ENCODE data around the gene POLA1.

Gene POLA1

GRCh38 chrX:24870143-24870542 lies 176.4 kb downstream of the POLA1 start:
- H3K4me3 ChIP-seq (ENCODE audit: low read length in 2 of 2) = no peak overlapping the region
- H3K9ac ChIP-seq (ENCODE audit: low read depth in 1 of 2, low read length in 2 of 2) = no peak overlapping the region
- H3K27me3 ChIP-seq (ENCODE audit: control insufficient read depth in 2 of 2, insufficient read depth in 2 of 2, low read length in 2 of 2) = no peaks in the 10 kb centered on the region
- no peaks in the 10 kb centered on the region for H3K36me3 ChIP-seq (ENCODE audit: control insufficient read depth in 2 of 2, insufficient read depth in 2 of 2, low read length in 2 of 2)
- no peaks in the 10 kb centered on the region for H3K4me1 ChIP-seq (ENCODE audit: control insufficient read depth in 2 of 2, insufficient read depth in 2 of 2, low read length in 2 of 2)
- no peak overlapping the region for H3K27ac ChIP-seq (ENCODE audit: low read depth in 2 of 2, low read length in 2 of 2)
- H3K9me3 ChIP-seq (ENCODE audit: control insufficient read depth in 2 of 2, low read length in 2 of 2) = no peaks in the 10 kb centered on the region

- Histone ChIP-seq H3K27ac (ENCODE audit: low read depth in 2 of 2, low read length in 2 of 2) (no peak overlapping the region), H3K9me3 (ENCODE audit: control insufficient read depth in 2 of 2, low read length in 2 of 2) (no peaks in the 10 kb centered on the region), H3K27me3 (ENCODE audit: control insufficient read depth in 2 of 2, insufficient read depth in 2 of 2, low read length in 2 of 2) (no peaks in the 10 kb centered on the region), H3K9ac (ENCODE audit: low read depth in 1 of 2, low read length in 2 of 2) (no peak overlapping the region), H3K36me3 (ENCODE audit: control insufficient read depth in 2 of 2, insufficient read depth in 2 of 2, low read length in 2 of 2) (no peaks in the 10 kb centered on the region), H3K4me1 (ENCODE audit: control insufficient read depth in 2 of 2, insufficient read depth in 2 of 2, low read length in 2 of 2) (no peaks in the 10 kb centered on the region), H3K4me3 (ENCODE audit: low read length in 2 of 2) (no peak overlapping the region)
Measured at GRCh38 chrX:24874604-24875247, 181.0 kb downstream of the POLA1 start.

- Histone ChIP-seq H3K4me1 (ENCODE audit: control insufficient read depth in 2 of 2, insufficient read depth in 2 of 2, low read length in 2 of 2) (no peaks in the 10 kb centered on the region), H3K27ac (ENCODE audit: low read depth in 2 of 2, low read length in 2 of 2) (no peak overlapping the region), H3K4me3 (ENCODE audit: low read length in 2 of 2) (no peak overlapping the region), H3K27me3 (ENCODE audit: control insufficient read depth in 2 of 2, insufficient read depth in 2 of 2, low read length in 2 of 2) (no peaks in the 10 kb centered on the region), H3K9ac (ENCODE audit: low read depth in 1 of 2, low read length in 2 of 2) (no peak overlapping the region), H3K9me3 (ENCODE audit: control insufficient read depth in 2 of 2, low read length in 2 of 2) (no peaks in the 10 kb centered on the region), H3K36me3 (ENCODE audit: control insufficient read depth in 2 of 2, insufficient read depth in 2 of 2, low read length in 2 of 2) (no peaks in the 10 kb centered on the region)
Measured at GRCh38 chrX:24876530-24877287, 183.0 kb downstream of the POLA1 start.

- Histone ChIP-seq H3K4me1 (ENCODE audit: control insufficient read depth in 2 of 2, insufficient read depth in 2 of 2, low read length in 2 of 2) (no peaks in the 10 kb centered on the region), H3K4me3 (ENCODE audit: low read length in 2 of 2) (no peak overlapping the region), H3K9ac (ENCODE audit: low read depth in 1 of 2, low read length in 2 of 2) (no peak overlapping the region), H3K36me3 (ENCODE audit: control insufficient read depth in 2 of 2, insufficient read depth in 2 of 2, low read length in 2 of 2) (no peaks in the 10 kb centered on the region), H3K9me3 (ENCODE audit: control insufficient read depth in 2 of 2, low read length in 2 of 2) (no peaks in the 10 kb centered on the region), H3K27ac (ENCODE audit: low read depth in 2 of 2, low read length in 2 of 2) (no peak overlapping the region), H3K27me3 (ENCODE audit: control insufficient read depth in 2 of 2, insufficient read depth in 2 of 2, low read length in 2 of 2) (no peaks in the 10 kb centered on the region)
Measured at GRCh38 chrX:24877288-24877664, 183.6 kb downstream of the POLA1 start.

GRCh38 chrX:24877854-24878650 lies 184.3 kb downstream of the POLA1 start:
- Histone ChIP-seq H3K27ac (ENCODE audit: low read depth in 2 of 2, low read length in 2 of 2) (no peak overlapping the region), H3K4me3 (ENCODE audit: low read length in 2 of 2) (no peak overlapping the region), H3K4me1 (ENCODE audit: control insufficient read depth in 2 of 2, insufficient read depth in 2 of 2, low read length in 2 of 2) (no peaks in the 10 kb centered on the region), H3K27me3 (ENCODE audit: control insufficient read depth in 2 of 2, insufficient read depth in 2 of 2, low read length in 2 of 2) (no peaks in the 10 kb centered on the region), H3K9ac (ENCODE audit: low read depth in 1 of 2, low read length in 2 of 2) (no peak overlapping the region), H3K36me3 (ENCODE audit: control insufficient read depth in 2 of 2, insufficient read depth in 2 of 2, low read length in 2 of 2) (no peaks in the 10 kb centered on the region), H3K9me3 (ENCODE audit: control insufficient read depth in 2 of 2, low read length in 2 of 2) (no peaks in the 10 kb centered on the region)

- H3K4me1 ChIP-seq (ENCODE audit: control insufficient read depth in 2 of 2, insufficient read depth in 2 of 2, low read length in 2 of 2) = no peaks in the 10 kb centered on the region
Measured at GRCh38 chrX:24879679-24880078, 186.0 kb downstream of the POLA1 start.

GRCh38 chrX:24886916-24887315 lies 193.2 kb downstream of the POLA1 start:
- no peak overlapping the region for H3K9ac ChIP-seq (ENCODE audit: low read depth in 1 of 2, low read length in 2 of 2)
- H3K36me3 ChIP-seq (ENCODE audit: control insufficient read depth in 2 of 2, insufficient read depth in 2 of 2, low read length in 2 of 2) = no peaks in the 10 kb centered on the region
- H3K27me3 ChIP-seq (ENCODE audit: control insufficient read depth in 2 of 2, insufficient read depth in 2 of 2, low read length in 2 of 2) = no peaks in the 10 kb centered on the region
- H3K4me1 ChIP-seq (ENCODE audit: control insufficient read depth in 2 of 2, insufficient read depth in 2 of 2, low read length in 2 of 2) = no peaks in the 10 kb centered on the region
- no peak overlapping the region for H3K27ac ChIP-seq (ENCODE audit: low read depth in 2 of 2, low read length in 2 of 2)
- no peaks in the 10 kb centered on the region for H3K9me3 ChIP-seq (ENCODE audit: control insufficient read depth in 2 of 2, low read length in 2 of 2)
- H3K4me3 ChIP-seq (ENCODE audit: low read length in 2 of 2) = no peak overlapping the region

More at GRCh38 chrX:24879679-24880078, 186.0 kb downstream of the POLA1 start:
- H3K4me3 ChIP-seq (ENCODE audit: low read length in 2 of 2) = no peak overlapping the region
- no peak overlapping the region for H3K27ac ChIP-seq (ENCODE audit: low read depth in 2 of 2, low read length in 2 of 2)
- no peaks in the 10 kb centered on the region for H3K36me3 ChIP-seq (ENCODE audit: control insufficient read depth in 2 of 2, insufficient read depth in 2 of 2, low read length in 2 of 2)
- no peaks in the 10 kb centered on the region for H3K9me3 ChIP-seq (ENCODE audit: control insufficient read depth in 2 of 2, low read length in 2 of 2)
- H3K27me3 ChIP-seq (ENCODE audit: control insufficient read depth in 2 of 2, insufficient read depth in 2 of 2, low read length in 2 of 2) = no peaks in the 10 kb centered on the region
- no peak overlapping the region for H3K9ac ChIP-seq (ENCODE audit: low read depth in 1 of 2, low read length in 2 of 2)

- no peaks in the 10 kb centered on the region for H3K9me3 ChIP-seq (ENCODE audit: control insufficient read depth in 2 of 2, low read length in 2 of 2)
- H3K27me3 ChIP-seq (ENCODE audit: control insufficient read depth in 2 of 2, insufficient read depth in 2 of 2, low read length in 2 of 2) = no peaks in the 10 kb centered on the region
- no peak overlapping the region for H3K9ac ChIP-seq (ENCODE audit: low read depth in 1 of 2, low read length in 2 of 2)
- H3K36me3 ChIP-seq (ENCODE audit: control insufficient read depth in 2 of 2, insufficient read depth in 2 of 2, low read length in 2 of 2) = no peaks in the 10 kb centered on the region
- H3K27ac ChIP-seq (ENCODE audit: low read depth in 2 of 2, low read length in 2 of 2) = no peak overlapping the region
- no peaks in the 10 kb centered on the region for H3K4me1 ChIP-seq (ENCODE audit: control insufficient read depth in 2 of 2, insufficient read depth in 2 of 2, low read length in 2 of 2)
- H3K4me3 ChIP-seq (ENCODE audit: low read length in 2 of 2) = no peak overlapping the region
Measured at GRCh38 chrX:24890677-24891076, 197.0 kb downstream of the POLA1 start.

- no peak overlapping the region for H3K9ac ChIP-seq (ENCODE audit: low read depth in 1 of 2, low read length in 2 of 2)
Measured at GRCh38 chrX:24899391-24899790, 205.7 kb downstream of the POLA1 start.

GRCh38 chrX:24900234-24900633 lies 206.5 kb downstream of the POLA1 start:
- no peak overlapping the region for H3K9ac ChIP-seq (ENCODE audit: low read depth in 1 of 2, low read length in 2 of 2)
- no peaks in the 10 kb centered on the region for H3K4me1 ChIP-seq (ENCODE audit: control insufficient read depth in 2 of 2, insufficient read depth in 2 of 2, low read length in 2 of 2)
- no peak overlapping the region for H3K4me3 ChIP-seq (ENCODE audit: low read length in 2 of 2)
- no peaks in the 10 kb centered on the region for H3K9me3 ChIP-seq (ENCODE audit: control insufficient read depth in 2 of 2, low read length in 2 of 2)
- H3K27ac ChIP-seq (ENCODE audit: low read depth in 2 of 2, low read length in 2 of 2) = no peak overlapping the region
- no peaks in the 10 kb centered on the region for H3K36me3 ChIP-seq (ENCODE audit: control insufficient read depth in 2 of 2, insufficient read depth in 2 of 2, low read length in 2 of 2)
- H3K27me3 ChIP-seq (ENCODE audit: control insufficient read depth in 2 of 2, insufficient read depth in 2 of 2, low read length in 2 of 2) = no peaks in the 10 kb centered on the region

More at GRCh38 chrX:24899391-24899790, 205.7 kb downstream of the POLA1 start:
- Histone ChIP-seq H3K27me3 (ENCODE audit: control insufficient read depth in 2 of 2, insufficient read depth in 2 of 2, low read length in 2 of 2) (no peaks in the 10 kb centered on the region), H3K27ac (ENCODE audit: low read depth in 2 of 2, low read length in 2 of 2) (no peak overlapping the region), H3K4me3 (ENCODE audit: low read length in 2 of 2) (no peak overlapping the region), H3K36me3 (ENCODE audit: control insufficient read depth in 2 of 2, insufficient read depth in 2 of 2, low read length in 2 of 2) (no peaks in the 10 kb centered on the region), H3K9me3 (ENCODE audit: control insufficient read depth in 2 of 2, low read length in 2 of 2) (no peaks in the 10 kb centered on the region), H3K4me1 (ENCODE audit: control insufficient read depth in 2 of 2, insufficient read depth in 2 of 2, low read length in 2 of 2) (no peaks in the 10 kb centered on the region)
